Mesothelial cell of epicardium (in vitro differentiated cells): Measurements from ENCODE around the gene ACTL6B. TPM values are rescaled to one million over a fixed set of nuclear protein-coding genes. Genes with fewer than 3 reads are reported as not detected.

Experiments used
- DNase-seq, 2 experiments: peaks; one replicate each; pipeline ENCODE4 v3.0.0; 2021; ENCODE audit warnings: low spot score in 2 of 2; ENCODE audit not compliant: unreplicated experiment in 2 of 2
- H3K27ac Mint-ChIP-seq: 2 replicates; pipeline ENCODE4 v1.8.0; 2021; ENCODE audit warnings: mixed read lengths
- H3K27me3 Mint-ChIP-seq: 2 replicates; pipeline ENCODE4 v1.8.0; 2021; ENCODE audit warnings: low read depth, mixed read lengths
- H3K36me3 Mint-ChIP-seq: 2 replicates; pipeline ENCODE4 v1.8.0; 2021; ENCODE audit warnings: mixed read lengths
- H3K4me1 Mint-ChIP-seq: 2 replicates; pipeline ENCODE4 v1.8.0; 2021; ENCODE audit warnings: mixed read lengths
- H3K4me3 Mint-ChIP-seq: 2 replicates; pipeline ENCODE4 v1.8.0; 2021; ENCODE audit warnings: mild to moderate bottlenecking, moderate library complexity, mixed read lengths
- H3K9me3 Mint-ChIP-seq: 2 replicates; pipeline ENCODE4 v1.8.0; 2021; ENCODE audit warnings: mixed read lengths
- CTCF ChIP-seq: fragments of 200-600 bp; sonication (generic); IDR thresholded peaks from one replicate; pipeline ENCODE4 v1.5.0; 2021; ENCODE audit warnings: antibody characterized with exemption; ENCODE audit not compliant: unreplicated experiment
- total RNA-seq: library from RNA; stranded (reverse); gene quantifications from 3 replicates; pipeline ENCODE4 v1.2.1, GENCODE V29; 2021

ACTL6B gene
- total RNA-seq, 1 donor from 2014 or later = not detected

GRCh38 chr7:100607111-100607510 is 49.1 kb downstream of the ACTL6B start:
- Mint-ChIP-seq H3K4me1 (peaks cover 26% of the 10 kb centered on the region), H3K36me3 (peaks cover 14% of the 10 kb centered on the region), H3K9me3 (no peaks in the 10 kb centered on the region), H3K4me3 (no peak overlapping the region), H3K27ac (no peak overlapping the region), H3K27me3 (no peaks in the 10 kb centered on the region)
- TF ChIP-seq CTCF = no peak
- DNase-seq = no peak

- Mint-ChIP-seq H3K4me3 (peak overlapping the region; percentile 78), H3K9me3 (no peaks in the 10 kb centered on the region), H3K4me1 (peaks cover 33% of the 10 kb centered on the region), H3K27me3 (no peaks in the 10 kb centered on the region), H3K36me3 (peaks cover 14% of the 10 kb centered on the region), H3K27ac (no peak overlapping the region)
- DNase-seq = no peak
- no peak for TF ChIP-seq CTCF
Measured at GRCh38 chr7:100606313-100606712, 49.9 kb downstream of the ACTL6B start.

GRCh38 chr7:100604976-100605911 is 51.0 kb downstream of the ACTL6B start:
- Mint-ChIP-seq H3K36me3 (peaks cover 14% of the 10 kb centered on the region), H3K4me3 (peak overlapping the region; percentile 78), H3K4me1 (peaks cover 38% of the 10 kb centered on the region), H3K27me3 (no peaks in the 10 kb centered on the region), H3K9me3 (no peaks in the 10 kb centered on the region), H3K27ac (peak overlapping the region; percentile 80)
- TF ChIP-seq CTCF = no peak
- DNase-seq = peak in 1 of 2 experiments; percentile 57

GRCh38 chr7:100604028-100604975 is 51.9 kb downstream of the ACTL6B start:
- H3K27ac Mint-ChIP-seq = peak overlapping the region; percentile 99

More at GRCh38 chr7:100604028-100604975, 51.9 kb downstream of the ACTL6B start:
- no peak for TF ChIP-seq CTCF
- peaks cover 43% of the 10 kb centered on the region for H3K4me1 Mint-ChIP-seq
- DNase-seq = peak; percentile 67 to 81
- H3K27me3 Mint-ChIP-seq = no peaks in the 10 kb centered on the region
- peaks cover 12% of the 10 kb centered on the region for H3K36me3 Mint-ChIP-seq
- H3K9me3 Mint-ChIP-seq = no peaks in the 10 kb centered on the region
- H3K4me3 Mint-ChIP-seq = peak overlapping the region; percentile 82
